MG63 (cell line): ENCODE results near the gene FGF12. TPM values are rescaled to one million over a fixed set of nuclear protein-coding genes. Genes with fewer than 3 reads are reported as not detected.

Experiments
- DNase-seq: peaks from one replicate; pipeline ENCODE4 v3.0.0-alpha.2; 2020
- H3K27me3 ChIP-seq: fragments of 250-450 bp; sonication (Bioruptor Pico); 2 replicates; pipeline ENCODE4 v1.5.1; 2020; ENCODE audit warnings: mild to moderate bottlenecking, moderate library complexity
- H3K36me3 ChIP-seq: fragments of 250-450 bp; sonication (Bioruptor Pico); 2 replicates; pipeline ENCODE4 v1.5.1; 2020; ENCODE audit warnings: mild to moderate bottlenecking, moderate library complexity
- H3K4me3 ChIP-seq: fragments of 250-450 bp; sonication (Bioruptor Pico); 2 replicates; pipeline ENCODE4 v1.5.1; 2020; ENCODE audit warnings: mild to moderate bottlenecking, moderate library complexity
- H3K9me3 ChIP-seq: fragments of 250-450 bp; sonication (Bioruptor Pico); 2 replicates; pipeline ENCODE4 v1.5.1; 2020; ENCODE audit warnings: mild to moderate bottlenecking, moderate library complexity
- total RNA-seq: library from RNA; depleted of rRNA; stranded (reverse); fragments of >200 nt; shearing (Covaris generic); gene quantifications from 2 replicates; pipeline ENCODE4 v1.2.3, GENCODE V29; 2014; ENCODE audit warnings: low replicate concordance

FGF12 gene
- total RNA-seq, 1 experiment from 2014 or later: 0.03 TPM

DNA sequence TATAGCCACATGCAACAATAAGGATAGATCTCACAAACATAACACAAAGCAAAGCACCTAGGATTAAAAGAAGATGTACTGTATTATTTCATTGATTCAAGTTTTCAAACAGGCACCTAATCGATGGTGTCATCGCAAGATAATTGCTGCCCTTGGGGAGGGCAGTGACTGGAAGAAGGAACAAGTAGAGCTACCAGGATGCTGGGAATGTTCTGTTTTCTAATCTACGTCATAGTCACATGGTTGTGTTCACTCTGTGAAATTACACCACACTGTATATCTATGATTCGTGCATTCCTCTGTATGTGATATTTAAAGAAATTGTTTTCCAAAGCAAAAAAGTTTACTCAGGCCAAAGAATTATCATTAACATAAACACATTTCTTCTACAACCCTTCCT, 236.6 kb downstream of the FGF12 start:
- no peaks in the 10 kb centered on the region for H3K36me3 ChIP-seq
- DNase-seq: no peak
- no peaks in the 10 kb centered on the region; the same call in 1 of the 2 replicates for H3K9me3 ChIP-seq
- no peaks in the 10 kb centered on the region for H3K27me3 ChIP-seq
- H3K4me3 ChIP-seq: no peak overlapping the region

DNA sequence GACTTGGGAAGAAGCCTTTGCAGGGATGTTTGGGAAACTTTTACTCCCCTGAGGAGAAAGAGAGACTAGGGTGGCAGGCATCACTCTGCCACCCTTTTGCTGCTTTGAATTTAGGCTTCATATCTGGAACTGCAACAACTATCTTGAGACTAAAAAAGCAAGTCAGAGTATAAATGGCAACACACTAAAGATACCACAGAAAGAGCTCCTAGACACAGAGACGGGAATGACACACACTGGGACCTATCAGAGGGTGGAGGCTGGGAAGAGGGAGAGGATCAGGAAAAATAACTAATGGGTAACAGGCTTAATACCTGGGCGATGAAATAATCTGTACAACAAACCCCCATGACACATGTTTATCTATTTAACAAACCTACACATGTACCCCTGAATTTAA, 237.8 kb downstream of the FGF12 start:
- no peaks in the 10 kb centered on the region for H3K27me3 ChIP-seq
- no peak for DNase-seq
- H3K9me3 ChIP-seq: no peaks in the 10 kb centered on the region; the same call in 1 of the 2 replicates
- H3K4me3 ChIP-seq: no peak overlapping the region
- no peaks in the 10 kb centered on the region for H3K36me3 ChIP-seq

DNA sequence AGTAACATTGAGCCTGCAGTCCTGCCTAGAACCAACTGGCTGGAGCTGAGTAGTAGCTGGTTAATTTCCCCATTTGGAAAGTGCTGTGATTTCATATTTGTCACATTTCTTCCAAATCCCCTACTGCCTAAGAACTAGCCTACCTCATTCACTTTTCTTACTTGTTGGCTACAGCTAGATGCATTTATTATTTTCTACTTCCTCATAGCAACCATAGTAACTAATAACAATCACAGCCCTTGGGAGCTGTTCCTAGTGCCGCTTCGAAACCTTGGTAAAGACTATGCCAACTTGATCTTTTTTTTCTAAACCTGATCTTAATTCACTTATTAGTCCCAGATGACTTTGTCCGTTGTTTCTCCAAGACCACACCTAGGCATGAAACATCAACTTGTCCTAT, 240.3 kb downstream of the FGF12 start:
- no peak for DNase-seq
- no peak overlapping the region for H3K4me3 ChIP-seq
- no peaks in the 10 kb centered on the region for H3K27me3 ChIP-seq
- H3K9me3 ChIP-seq: no peaks in the 10 kb centered on the region; the same call in 1 of the 2 replicates
- H3K36me3 ChIP-seq: no peaks in the 10 kb centered on the region

DNA sequence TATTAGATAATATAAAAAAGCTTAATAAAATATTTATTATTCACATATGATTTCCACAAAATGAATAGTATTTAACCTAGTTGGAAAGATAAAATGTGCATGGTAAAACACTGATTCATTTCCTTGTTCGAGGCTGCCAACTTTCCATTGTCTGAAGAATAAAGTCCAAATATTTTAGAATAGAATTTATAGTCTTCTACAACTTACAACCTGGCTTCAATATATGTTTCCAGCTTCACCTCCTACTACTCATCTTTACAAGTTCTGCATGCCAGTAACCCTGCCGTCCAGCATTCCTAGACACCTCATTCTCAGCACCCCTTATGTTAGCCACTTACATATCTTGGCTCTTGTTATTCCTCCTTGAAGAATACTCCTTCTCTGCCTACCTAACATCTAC, 244.5 kb downstream of the FGF12 start:
- Histone ChIP-seq H3K4me3 (peak overlapping the region; percentile 27; the same call in 1 of the 2 replicates), H3K27me3 (0 out of 2 replicates have a peak, but pooled peaks cover 2% of the 10 kb centered on the region)

DNA sequence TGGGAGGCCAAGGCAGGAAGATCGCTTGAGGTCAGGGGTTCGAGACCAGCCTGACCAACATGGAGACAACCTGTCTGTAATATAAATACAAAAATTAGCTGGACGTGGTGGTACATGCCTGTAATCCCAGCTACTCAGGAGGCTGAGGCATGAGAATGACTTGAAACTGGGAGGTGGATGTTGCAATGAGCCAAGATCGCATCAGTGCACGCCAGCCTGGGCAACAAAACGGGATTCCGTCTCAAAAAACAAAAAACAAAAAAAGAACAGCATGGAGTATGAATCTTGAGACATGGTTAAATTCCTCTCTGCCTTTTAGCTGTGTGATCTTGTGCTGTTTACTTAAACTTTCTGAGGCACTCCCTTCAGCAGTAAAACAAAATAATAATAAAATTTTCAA, 244.9 kb downstream of the FGF12 start:
- Histone ChIP-seq H3K9me3 (no peaks in the 10 kb centered on the region), H3K27me3 (0 out of 2 replicates have a peak, but pooled peaks cover 2% of the 10 kb centered on the region), H3K4me3 (no peak overlapping the region), H3K36me3 (no peaks in the 10 kb centered on the region)
- DNase-seq: peak; percentile 69

More for the DNA sequence above, 244.5 kb downstream of the FGF12 start:
- Histone ChIP-seq H3K9me3 (no peaks in the 10 kb centered on the region), H3K36me3 (no peaks in the 10 kb centered on the region)
- peak; percentile 67 for DNase-seq

DNA sequence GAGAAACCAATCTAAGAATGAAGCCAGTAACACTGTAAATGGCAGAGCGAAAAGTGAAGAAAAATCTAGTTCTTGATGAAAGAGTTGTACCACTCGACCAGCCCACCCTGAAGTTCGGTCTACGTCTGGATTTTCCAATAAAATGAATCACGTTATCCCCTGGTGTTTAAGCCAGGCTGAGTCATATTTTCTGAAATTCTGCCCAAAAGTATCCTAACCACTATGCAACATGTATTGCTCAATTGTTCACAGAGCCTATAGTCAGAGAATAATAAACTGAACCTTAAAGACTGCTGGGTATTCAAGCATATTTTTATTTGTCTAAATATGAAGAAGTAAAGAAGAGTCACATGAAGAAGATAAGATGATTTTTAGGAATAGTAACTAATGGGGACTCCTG, 245.7 kb downstream of the FGF12 start:
- Histone ChIP-seq H3K4me3 (no peak overlapping the region), H3K27me3 (0 out of 2 replicates have a peak, but pooled peaks cover 2% of the 10 kb centered on the region), H3K36me3 (no peaks in the 10 kb centered on the region), H3K9me3 (no peaks in the 10 kb centered on the region)
- DNase-seq: peak; percentile 33

DNA sequence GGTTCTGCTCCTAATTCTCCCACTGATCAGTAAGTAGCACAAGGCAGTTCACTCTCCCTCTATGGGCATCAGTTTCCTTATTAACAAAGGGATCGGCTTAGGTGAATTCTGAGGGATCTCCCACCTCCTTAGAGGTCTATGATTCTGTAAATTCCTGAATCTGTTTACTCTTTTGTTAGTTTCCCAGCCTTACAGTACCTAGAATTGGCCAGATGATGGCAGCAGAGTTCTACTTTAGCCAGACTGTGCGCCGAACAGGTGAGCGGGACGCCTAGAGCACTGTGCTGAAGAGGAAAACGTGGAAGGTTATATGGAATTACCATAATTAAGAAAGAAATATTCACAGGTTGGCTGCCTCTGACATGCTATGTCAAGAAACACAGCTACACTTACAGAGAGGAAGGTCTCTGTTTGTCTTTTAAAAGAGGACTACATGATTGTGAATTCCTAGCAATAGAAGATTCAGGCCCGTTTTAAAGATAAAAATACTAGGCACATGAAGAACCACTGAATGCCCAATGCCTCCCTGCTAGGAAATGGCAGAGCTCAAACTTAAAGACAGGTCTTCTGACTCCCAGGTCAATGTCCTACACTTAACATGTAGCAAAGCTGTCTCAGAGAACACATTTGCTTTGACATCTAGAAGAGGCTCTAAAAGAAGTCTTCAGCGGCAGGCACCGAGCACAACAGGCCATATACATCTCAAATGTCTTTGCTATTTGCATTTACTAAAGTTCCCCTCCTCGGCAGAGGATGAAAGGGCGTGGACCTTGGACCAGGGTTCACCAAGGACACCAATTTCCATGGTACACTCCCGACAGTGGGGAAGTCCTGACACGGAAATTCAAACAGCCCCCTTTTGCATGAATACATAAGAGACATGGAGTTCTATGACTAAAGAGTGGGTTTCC, 259.9 kb downstream of the FGF12 start:
- no peak for DNase-seq
- Histone ChIP-seq H3K27me3 (peaks cover 34% of the 10 kb centered on the region), H3K36me3 (no peaks in the 10 kb centered on the region), H3K4me3 (no peak overlapping the region), H3K9me3 (no peaks in the 10 kb centered on the region)

DNA sequence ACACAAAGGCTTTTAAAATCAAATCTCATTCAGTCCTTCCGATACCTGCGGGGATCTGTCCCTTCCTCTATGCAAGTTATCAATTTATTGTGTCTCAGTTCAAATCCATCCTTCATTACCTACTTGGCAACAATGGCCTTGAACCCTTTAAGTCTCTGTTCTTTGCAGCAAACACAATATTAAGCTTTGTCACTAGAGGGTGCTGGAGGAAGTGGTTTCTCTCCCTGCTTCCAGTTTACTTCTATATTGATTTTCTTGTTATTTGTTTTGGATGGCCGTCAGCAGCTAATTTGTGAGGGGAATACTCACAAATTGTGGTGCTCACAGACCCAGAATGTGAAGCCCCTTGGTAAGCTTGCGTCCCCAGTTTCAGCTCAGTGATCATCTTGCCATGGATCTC, 278.3 kb downstream of the FGF12 start:
- Histone ChIP-seq H3K36me3 (no peaks in the 10 kb centered on the region), H3K27me3 (peaks cover 37% of the 10 kb centered on the region), H3K4me3 (no peak overlapping the region), H3K9me3 (no peaks in the 10 kb centered on the region)
- no peak for DNase-seq

DNA sequence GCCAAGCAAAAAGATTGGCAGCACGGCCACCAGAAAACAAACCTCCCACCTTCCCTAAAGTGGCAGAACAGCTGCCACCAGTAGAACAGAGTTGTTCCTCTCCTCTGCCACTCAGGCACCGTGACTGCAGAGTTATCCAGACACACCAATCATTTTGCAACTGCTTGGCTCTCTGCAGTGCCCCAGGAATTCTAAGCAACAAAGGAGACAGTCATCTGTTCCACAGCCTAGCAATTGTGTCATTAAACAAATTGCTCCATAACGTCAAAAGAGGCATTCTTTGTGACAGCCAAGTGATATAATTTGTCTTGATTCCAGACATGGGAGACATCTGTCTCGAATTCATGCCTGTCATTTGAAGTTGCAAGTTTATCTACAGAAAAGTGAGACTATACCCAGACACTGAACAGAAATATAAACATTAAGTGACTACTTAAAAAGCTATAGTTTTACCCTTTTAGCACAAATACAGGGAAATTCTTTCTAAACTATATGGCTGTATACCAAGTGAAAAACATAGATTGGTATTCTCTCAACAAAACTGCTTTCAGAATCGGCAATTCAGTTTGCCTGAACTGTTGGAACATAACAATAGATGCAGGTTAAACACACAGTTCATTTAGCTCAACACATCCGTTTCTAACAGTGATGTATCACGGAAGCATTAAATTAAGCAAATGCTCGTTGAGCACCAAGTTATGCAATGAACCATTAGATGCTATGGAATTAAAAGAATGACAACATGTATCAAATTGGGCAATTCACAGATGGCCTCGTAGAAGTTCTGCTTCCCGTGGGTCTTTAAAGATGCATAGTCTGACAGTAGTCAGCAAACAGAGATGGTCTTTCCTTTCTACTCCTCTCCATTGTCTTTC, 281.3 kb downstream of the FGF12 start:
- H3K4me3 ChIP-seq: no peak overlapping the region
- DNase-seq: no peak
- H3K36me3 ChIP-seq: no peaks in the 10 kb centered on the region
- peaks cover 37% of the 10 kb centered on the region for H3K27me3 ChIP-seq
- no peaks in the 10 kb centered on the region for H3K9me3 ChIP-seq

DNA sequence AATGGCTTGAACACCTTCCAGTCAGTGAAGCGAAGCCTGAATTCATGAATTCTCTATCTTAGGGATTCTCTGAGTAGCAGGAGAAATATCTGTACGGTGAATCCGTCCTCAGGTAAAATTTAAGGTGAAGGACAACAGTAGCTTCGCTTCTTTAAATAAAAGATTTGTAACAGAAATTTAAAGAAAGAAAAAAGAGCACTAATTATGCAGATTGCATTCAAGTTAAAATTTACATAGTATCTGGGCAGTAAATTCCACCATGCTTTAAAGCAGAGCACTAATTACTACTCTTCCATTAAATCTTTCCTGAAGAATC, 282.6 kb downstream of the FGF12 start:
- no peak overlapping the region for H3K4me3 ChIP-seq
- H3K9me3 ChIP-seq: no peaks in the 10 kb centered on the region
- H3K36me3 ChIP-seq: no peaks in the 10 kb centered on the region
- DNase-seq: no peak
- peaks cover 35% of the 10 kb centered on the region for H3K27me3 ChIP-seq

DNA sequence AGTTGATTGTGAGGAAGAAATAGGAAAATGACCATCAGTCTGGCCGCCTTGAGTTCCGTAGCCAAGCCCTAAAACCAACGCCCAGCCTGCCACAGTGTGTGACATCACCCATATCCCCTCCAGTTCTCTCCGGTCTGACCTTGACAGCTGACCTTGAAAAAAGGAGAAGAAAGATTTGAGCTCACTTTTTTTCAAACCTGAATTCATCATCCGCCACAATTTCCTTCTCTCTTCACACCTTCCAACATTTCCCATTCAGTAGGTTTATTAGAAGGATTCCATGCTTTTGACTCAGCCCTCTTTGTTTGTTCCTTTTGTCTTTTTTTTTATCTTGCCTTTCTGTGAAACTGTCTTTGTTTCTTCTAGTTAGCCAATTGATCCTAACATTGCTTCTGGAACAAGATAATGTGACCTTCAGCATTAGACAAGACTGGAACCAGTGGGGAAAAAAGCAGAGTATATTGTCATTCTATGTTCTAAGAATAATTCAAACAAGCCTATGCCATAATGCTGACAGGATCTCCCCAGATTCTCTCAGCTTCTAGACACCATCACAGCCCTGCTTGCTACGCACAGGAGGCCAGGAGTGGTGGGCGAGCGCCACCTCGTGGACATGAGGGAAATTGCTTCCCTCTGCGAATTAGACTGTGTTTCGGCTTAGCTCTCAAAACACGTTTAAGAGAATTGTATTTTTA, 283.1 kb downstream of the FGF12 start:
- H3K36me3 ChIP-seq: no peaks in the 10 kb centered on the region
- peaks cover 35% of the 10 kb centered on the region for H3K27me3 ChIP-seq
- peak; percentile 51 for DNase-seq
- H3K9me3 ChIP-seq: no peaks in the 10 kb centered on the region
- no peak overlapping the region for H3K4me3 ChIP-seq

DNA sequence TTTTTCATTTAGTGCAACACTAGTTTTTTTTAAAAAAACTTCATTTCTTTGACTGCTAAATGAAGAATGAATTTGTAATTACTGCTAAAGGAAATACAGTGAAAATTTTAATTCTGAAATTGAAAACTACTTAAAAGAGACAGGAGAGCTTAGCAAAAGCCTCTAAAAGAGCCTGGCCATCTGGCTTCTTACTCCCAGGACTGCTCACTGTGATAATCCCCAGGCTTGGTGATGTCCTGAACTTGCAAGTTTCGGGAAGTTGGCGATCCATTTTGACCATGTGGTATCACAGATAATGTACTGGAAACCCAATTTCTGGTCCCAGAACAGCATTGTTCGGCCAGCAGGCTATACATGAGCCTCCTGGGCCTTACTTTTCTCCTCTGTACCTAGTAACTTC, 292.1 kb downstream of the FGF12 start:
- Histone ChIP-seq H3K4me3 (no peak overlapping the region), H3K9me3 (no peaks in the 10 kb centered on the region), H3K27me3 (peaks cover 14% of the 10 kb centered on the region), H3K36me3 (no peaks in the 10 kb centered on the region)
- DNase-seq: no peak

DNA sequence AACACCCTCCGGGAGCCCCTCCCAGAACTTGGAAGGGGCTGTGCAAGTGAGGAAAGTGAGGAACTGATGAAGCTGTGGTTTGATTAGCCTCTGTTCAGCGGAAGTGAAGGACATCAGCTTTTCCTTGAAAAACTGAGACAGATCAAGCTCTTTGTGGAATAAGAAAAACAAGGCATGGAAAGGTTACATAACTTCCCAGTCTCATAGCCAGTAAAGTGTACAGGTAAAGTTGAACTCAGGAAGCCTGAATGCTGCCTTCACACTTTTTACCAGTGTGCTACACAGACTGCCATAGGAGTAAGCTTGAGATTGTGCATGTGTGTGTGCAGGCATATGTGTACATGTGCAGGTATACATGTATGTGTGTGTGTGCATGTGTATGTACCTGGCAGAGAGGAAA, 293.2 kb downstream of the FGF12 start:
- Histone ChIP-seq H3K36me3 (no peaks in the 10 kb centered on the region), H3K27me3 (peaks cover 14% of the 10 kb centered on the region), H3K9me3 (no peaks in the 10 kb centered on the region), H3K4me3 (no peak overlapping the region)
- DNase-seq: no peak

DNA sequence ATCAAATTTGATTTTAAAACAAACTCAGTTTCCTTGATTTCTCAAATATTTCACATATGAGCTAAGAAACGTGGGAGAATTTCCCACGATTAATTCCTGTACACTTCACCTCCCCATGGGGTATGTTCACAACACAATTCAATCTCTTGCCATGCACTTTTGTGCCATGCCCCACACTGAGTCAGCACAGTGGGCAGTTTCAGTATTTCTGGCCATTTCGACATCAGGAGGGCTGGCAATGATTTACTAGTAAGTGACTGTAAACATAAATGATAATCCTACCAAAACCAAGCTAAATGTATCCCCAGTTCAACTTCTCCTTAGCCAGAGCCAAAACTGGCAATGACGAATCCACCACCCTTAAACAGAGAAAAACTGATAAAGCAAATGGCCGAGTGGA, 293.6 kb downstream of the FGF12 start:
- H3K27me3 ChIP-seq: peaks cover 9% of the 10 kb centered on the region
- H3K9me3 ChIP-seq: no peaks in the 10 kb centered on the region; the same call in 1 of the 2 replicates
- H3K36me3 ChIP-seq: no peaks in the 10 kb centered on the region
- DNase-seq: peak; percentile 57
- no peak overlapping the region for H3K4me3 ChIP-seq

DNA sequence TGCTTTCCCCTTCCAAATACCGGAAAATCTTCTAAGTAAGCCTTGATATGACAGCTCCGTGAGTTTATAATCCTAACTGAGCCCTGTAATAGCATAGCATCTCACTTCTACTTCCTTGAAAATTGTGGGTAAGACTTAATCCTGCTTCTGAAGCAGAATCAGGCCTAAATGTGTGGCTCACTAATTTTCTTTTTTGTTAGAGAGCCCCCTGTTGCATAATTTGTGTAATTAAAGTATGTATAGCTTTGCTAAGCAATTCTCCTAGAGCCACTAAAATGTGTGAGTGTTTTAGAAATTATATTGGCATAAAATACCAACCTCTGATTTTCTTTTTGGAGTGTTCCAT, 304.4 kb downstream of the FGF12 start:
- Histone ChIP-seq H3K4me3 (no peak overlapping the region), H3K9me3 (0 out of 2 replicates have a peak, but pooled peaks cover 1% of the 10 kb centered on the region), H3K36me3 (no peaks in the 10 kb centered on the region), H3K27me3 (no peaks in the 10 kb centered on the region)
- no peak for DNase-seq

DNA sequence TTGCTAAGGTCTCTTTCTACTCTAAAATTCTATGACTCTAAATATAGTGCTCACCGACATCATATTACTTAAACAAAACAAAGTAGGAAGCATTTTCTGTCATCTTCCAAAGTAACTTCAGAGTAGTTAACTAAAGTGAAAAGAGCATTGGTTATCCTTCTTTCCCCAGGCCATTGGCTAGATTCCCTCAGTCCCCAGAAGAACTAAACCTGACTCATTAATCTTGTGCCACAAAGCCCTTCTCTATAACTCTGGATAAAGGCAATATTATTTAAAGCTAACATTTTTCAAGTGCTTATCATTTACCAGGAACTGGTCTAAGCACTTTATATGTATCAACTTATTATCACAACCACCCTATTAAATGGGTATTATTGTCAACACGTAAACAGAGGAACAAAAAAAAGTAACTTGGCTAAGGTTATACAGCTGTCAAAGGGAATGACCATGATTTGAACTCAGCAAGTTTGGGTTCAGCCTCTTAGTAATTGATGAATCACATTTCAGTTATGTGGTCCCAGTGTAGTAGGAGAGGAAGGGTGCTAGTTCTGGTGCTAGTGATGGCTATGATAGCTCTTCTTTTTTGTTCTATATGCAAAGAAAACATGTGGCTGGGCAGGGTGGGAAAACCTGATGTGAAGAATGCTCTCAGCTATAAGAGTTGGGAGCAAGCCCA, 304.9 kb downstream of the FGF12 start:
- no peak for DNase-seq
- no peaks in the 10 kb centered on the region for H3K9me3 ChIP-seq
- H3K36me3 ChIP-seq: no peaks in the 10 kb centered on the region
- no peaks in the 10 kb centered on the region for H3K27me3 ChIP-seq
- H3K4me3 ChIP-seq: no peak overlapping the region
